ENCODE results near the gene DLG5.

Gene DLG5

GRCh38 chr10:77909749-77910375 is 16.7 kb downstream of the DLG5 start:
- no peak for DNase-seq (ENCODE audit: low spot score)
- TF ChIP-seq, protein P1, sequence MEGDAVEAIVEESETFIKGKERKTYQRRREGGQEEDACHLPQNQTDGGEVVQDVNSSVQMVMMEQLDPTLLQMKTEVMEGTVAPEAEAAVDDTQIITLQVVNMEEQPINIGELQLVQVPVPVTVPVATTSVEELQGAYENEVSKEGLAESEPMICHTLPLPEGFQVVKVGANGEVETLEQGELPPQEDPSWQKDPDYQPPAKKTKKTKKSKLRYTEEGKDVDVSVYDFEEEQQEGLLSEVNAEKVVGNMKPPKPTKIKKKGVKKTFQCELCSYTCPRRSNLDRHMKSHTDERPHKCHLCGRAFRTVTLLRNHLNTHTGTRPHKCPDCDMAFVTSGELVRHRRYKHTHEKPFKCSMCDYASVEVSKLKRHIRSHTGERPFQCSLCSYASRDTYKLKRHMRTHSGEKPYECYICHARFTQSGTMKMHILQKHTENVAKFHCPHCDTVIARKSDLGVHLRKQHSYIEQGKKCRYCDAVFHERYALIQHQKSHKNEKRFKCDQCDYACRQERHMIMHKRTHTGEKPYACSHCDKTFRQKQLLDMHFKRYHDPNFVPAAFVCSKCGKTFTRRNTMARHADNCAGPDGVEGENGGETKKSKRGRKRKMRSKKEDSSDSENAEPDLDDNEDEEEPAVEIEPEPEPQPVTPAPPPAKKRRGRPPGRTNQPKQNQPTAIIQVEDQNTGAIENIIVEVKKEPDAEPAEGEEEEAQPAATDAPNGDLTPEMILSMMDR (IDR thresholded peaks at IDR 0.05; ENCODE audit: borderline replicate concordance, control extremely low read depth, extremely low read depth, insufficient read depth, missing control alignments) = no peak
- in situ Hi-C loops (cut with MboI; ENCODE audit: low sequenced_read_pairs, unreplicated experiment) = no loop called here

- TF ChIP-seq, protein P1 (IDR thresholded peaks at IDR 0.05; ENCODE audit: borderline replicate concordance, control extremely low read depth, extremely low read depth, insufficient read depth, missing control alignments) = no peak
- no peak for DNase-seq (ENCODE audit: low spot score)
- in situ Hi-C loops (cut with MboI; ENCODE audit: low sequenced_read_pairs, unreplicated experiment) = no loop called here
These were observed 17.4 kb downstream of the DLG5 start for GRCh38 chr10:77909021-77909748.

- no peak for DNase-seq (ENCODE audit: low spot score)
- in situ Hi-C loops (cut with MboI; ENCODE audit: low sequenced_read_pairs, unreplicated experiment) = no loop called here
These were observed 18.4 kb downstream of the DLG5 start for GRCh38 chr10:77907900-77908717.

GRCh38 chr10:77907462-77907861 is 19.1 kb downstream of the DLG5 start:
- in situ Hi-C loops (cut with MboI; ENCODE audit: low sequenced_read_pairs, unreplicated experiment) = no loop called here
- TF ChIP-seq, protein P1 (IDR thresholded peaks at IDR 0.05; ENCODE audit: borderline replicate concordance, control extremely low read depth, extremely low read depth, insufficient read depth, missing control alignments) = no peak
- DNase-seq (ENCODE audit: low spot score) = no peak

More at GRCh38 chr10:77907900-77908717, 18.4 kb downstream of the DLG5 start:
- TF ChIP-seq, protein P1 (IDR thresholded peaks at IDR 0.05; ENCODE audit: borderline replicate concordance, control extremely low read depth, extremely low read depth, insufficient read depth, missing control alignments) = peak; percentile 26

DNA sequence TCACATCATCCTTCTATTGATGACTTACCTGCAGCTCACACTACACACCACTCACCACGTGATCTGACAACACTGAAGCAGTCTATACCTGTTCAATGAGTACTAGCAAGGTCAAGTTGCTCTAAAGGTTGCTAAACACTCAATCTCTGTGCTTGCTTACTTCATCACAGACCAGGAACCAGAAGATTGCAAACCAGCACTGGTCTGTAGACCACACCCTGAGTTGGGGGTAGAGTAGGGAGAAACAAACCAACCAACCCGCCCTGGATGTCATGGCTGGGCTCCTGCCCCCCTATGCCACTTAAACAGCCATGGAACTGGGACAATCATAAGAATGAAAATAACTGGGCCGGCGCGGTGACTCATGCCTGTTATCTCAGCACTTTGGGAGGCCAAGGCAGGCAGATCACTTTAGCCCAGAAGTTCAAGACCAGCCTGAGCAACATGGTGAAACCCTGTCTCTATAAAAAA is 19.6 kb downstream of the DLG5 start:
- in situ Hi-C loops (cut with MboI; ENCODE audit: low sequenced_read_pairs, unreplicated experiment) = no loop called here
- TF ChIP-seq, protein P1 (IDR thresholded peaks at IDR 0.05; ENCODE audit: borderline replicate concordance, control extremely low read depth, extremely low read depth, insufficient read depth, missing control alignments) = no peak
- DNase-seq (ENCODE audit: low spot score) = no peak

DNA sequence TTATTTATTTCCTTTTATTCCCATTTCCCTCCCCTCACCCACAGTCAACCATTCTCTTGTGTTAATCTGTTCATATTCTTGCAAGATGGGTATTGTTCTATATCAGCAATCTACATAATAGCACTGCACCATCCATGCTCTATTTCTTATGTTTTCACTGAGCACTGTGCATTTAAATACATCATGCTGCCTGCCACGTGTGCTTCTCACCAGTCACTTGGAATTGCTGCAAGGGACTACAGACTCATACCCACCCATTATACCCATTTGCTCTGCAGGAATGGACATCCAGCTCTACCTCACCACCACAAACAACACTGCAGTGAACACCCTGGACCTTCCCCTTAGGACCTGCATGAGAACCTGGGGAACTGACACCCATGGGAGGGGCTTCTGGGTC is 20.8 kb downstream of the DLG5 start:
- in situ Hi-C loops (cut with MboI; ENCODE audit: low sequenced_read_pairs, unreplicated experiment) = no loop called here
- DNase-seq (ENCODE audit: low spot score) = no peak
- TF ChIP-seq, protein P1 (IDR thresholded peaks at IDR 0.05; ENCODE audit: borderline replicate concordance, control extremely low read depth, extremely low read depth, insufficient read depth, missing control alignments) = no peak
